SH-SY5Y (cell line): ENCODE data around the gene AAK1.

Experiments used
- GATA2 ChIP-seq: IDR thresholded peaks from 2 replicates; pipeline ENCODE4 v1.6.1; 2011; ENCODE audit warnings: mild to moderate bottlenecking, low read depth, low read length
- GATA3 ChIP-seq: IDR thresholded peaks from 2 replicates; pipeline ENCODE4 v1.6.1; 2011; ENCODE audit warnings: low read depth, mild to moderate bottlenecking, low read length, moderate library complexity

- TF ChIP-seq GATA2, result no peak
- no peak for TF ChIP-seq GATA3
These were observed 25.8 kb downstream of the AAK1 start for GRCh38 chr2:69617744-69618143.
